Measurements from ENCODE around the gene TENM4.

Gene TENM4

DNA sequence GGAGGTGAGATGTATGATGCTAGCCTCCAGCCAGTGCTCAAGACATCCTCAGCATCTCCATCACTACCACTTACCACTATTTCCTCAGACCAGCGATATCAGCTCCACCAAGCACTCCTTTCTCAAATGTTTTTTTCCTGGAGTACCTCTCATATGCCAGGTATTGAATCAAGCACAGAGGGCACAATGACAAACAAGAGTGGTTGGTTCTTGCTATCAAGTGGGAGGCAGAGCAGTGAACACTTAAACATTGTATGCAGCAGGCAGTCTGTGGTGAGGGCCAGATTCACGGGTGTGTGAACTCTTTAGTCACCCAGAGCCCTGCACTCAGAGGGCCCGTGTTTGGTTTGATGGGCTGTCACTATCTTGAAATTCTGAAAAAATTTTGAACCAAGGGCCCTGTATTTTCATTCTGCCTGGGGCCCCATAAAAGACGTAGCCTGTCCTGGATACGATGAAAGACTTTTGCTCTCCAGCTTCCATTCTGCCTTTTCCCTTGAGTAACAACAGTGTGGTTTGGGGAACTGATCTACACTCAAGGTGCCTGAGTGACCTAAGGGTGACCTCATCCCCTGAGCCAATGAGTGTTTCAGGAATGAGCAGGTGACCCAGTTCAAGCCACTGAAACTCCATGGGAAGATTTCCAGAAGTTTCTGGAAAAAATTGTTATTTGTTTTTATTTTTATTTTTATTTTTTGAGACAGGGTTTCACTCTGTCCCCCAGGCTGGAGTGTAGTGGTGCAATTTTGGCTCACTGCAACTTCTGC lies 517.8 kb downstream of the TENM4 start:
- no peak for DNase-seq (ENCODE audit: low spot score)
- Histone ChIP-seq H3K4me3 (no peak overlapping the region), H3K27ac (no peak overlapping the region)
- TF ChIP-seq, protein P1, sequence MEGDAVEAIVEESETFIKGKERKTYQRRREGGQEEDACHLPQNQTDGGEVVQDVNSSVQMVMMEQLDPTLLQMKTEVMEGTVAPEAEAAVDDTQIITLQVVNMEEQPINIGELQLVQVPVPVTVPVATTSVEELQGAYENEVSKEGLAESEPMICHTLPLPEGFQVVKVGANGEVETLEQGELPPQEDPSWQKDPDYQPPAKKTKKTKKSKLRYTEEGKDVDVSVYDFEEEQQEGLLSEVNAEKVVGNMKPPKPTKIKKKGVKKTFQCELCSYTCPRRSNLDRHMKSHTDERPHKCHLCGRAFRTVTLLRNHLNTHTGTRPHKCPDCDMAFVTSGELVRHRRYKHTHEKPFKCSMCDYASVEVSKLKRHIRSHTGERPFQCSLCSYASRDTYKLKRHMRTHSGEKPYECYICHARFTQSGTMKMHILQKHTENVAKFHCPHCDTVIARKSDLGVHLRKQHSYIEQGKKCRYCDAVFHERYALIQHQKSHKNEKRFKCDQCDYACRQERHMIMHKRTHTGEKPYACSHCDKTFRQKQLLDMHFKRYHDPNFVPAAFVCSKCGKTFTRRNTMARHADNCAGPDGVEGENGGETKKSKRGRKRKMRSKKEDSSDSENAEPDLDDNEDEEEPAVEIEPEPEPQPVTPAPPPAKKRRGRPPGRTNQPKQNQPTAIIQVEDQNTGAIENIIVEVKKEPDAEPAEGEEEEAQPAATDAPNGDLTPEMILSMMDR (IDR thresholded peaks at IDR 0.05): no peak

DNA sequence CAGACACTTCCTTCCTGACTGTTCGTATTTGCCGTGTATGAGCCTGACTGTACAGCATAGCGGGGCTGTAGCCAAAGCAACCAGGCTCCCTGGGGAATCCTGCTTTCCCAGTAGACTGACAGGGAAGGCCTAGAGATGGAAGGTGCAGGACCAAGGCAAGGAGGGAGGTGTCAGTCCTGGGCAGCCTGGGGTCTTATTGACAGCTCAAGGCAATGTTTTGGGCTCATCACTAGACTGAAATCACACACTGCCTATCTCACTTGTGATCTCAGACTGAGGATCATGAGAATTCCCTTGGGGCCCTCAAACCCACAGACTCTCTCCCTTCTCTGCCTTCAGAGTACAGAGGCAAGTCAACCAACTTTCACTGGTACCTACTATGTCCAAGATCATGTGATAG lies 519.3 kb downstream of the TENM4 start:
- no peak for DNase-seq (ENCODE audit: low spot score)

DNA sequence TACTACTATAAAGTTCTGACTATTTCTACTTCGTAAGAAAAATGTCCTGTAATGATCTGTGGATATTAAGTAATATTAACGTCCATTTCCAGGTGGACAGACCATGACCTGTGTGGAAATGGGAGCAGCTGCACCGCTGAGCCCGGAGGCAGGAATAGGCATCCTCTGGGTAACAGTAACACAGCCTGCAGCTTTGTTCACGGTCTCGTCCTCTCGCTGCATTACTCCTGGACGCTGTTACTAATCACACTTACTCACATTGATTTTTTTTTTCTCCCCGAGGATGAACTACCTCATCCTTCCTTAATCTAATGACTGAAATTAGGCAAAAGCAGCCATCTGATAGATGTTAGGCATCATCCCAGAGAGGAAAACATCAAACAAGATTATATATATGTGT lies 520.5 kb downstream of the TENM4 start:
- Histone ChIP-seq H3K4me3 (no peak overlapping the region), H3K27ac (no peak overlapping the region)
- TF ChIP-seq, protein P1 (IDR thresholded peaks at IDR 0.05): no peak
- DNase-seq (ENCODE audit: low spot score): no peak

More for the DNA sequence above, 519.3 kb downstream of the TENM4 start:
- H3K27ac ChIP-seq: no peak overlapping the region
- no peak overlapping the region for H3K4me3 ChIP-seq
- TF ChIP-seq, protein P1 (IDR thresholded peaks at IDR 0.05): no peak

DNA sequence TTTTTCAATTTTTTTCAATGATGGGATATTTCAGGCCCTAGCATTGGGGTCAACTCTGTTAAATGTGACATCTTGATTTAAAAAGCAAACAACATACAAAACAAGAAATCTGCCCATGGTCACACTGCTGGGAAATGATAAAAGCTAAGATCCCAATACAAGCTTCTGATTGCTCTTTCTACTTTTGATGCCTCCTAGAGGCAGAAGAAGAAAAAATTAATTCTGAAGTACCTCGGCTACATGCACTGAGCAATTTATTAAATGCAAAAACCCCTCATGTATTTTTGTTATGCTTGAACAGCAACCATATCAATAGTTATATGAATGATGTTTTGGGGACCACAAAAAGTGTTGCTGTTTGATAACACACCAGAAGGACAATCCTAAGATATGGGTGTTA lies 524.1 kb downstream of the TENM4 start:
- DNase-seq (ENCODE audit: low spot score): no peak
- no peak overlapping the region for H3K27ac ChIP-seq
- no peak overlapping the region for H3K4me3 ChIP-seq
- TF ChIP-seq, protein P1 (IDR thresholded peaks at IDR 0.05): no peak

DNA sequence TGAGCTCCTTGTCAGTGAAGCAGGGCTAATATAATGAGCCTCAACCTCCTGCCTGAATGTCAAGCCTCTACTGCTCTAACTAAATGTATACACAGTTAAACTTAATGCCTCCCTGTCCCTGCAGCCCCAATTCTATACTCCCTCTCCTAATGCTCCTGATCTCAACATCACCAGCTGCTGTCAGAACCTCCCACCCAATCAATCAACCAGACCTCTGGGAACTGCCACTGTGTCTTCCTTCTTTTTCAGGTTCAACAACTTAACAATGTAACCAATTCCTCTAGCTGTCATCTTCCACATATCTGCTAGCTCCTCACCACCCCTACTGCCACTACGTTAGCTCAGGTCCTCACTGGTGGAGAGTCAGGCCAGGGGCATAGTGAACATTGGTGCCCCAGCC lies 526.3 kb downstream of the TENM4 start:
- no peak for DNase-seq (ENCODE audit: low spot score)
- TF ChIP-seq, protein P1 (IDR thresholded peaks at IDR 0.05): no peak
- H3K27ac ChIP-seq: no peak overlapping the region
- H3K4me3 ChIP-seq: no peak overlapping the region

DNA sequence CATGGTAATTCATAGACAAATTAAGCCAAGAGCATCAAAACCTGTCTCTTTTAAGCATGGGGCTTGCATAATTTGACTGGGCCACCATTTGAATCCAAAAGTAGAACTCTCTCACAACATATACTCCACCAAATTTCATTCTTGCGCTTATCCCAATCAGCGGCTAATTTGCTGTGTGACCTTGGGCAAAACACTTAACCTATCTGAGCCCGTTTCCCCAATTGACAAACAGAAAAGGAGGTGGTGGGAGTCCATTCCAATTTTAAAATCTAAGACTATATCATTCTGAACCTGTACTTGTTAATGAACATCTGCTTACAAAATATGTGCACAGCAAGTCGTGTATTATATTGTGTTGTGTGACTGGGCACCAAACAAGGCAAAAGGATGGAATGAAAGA lies 528.1 kb downstream of the TENM4 start:
- DNase-seq (ENCODE audit: low spot score): no peak
- TF ChIP-seq, protein P1 (IDR thresholded peaks at IDR 0.05): no peak
- H3K27ac ChIP-seq: no peak overlapping the region

DNA sequence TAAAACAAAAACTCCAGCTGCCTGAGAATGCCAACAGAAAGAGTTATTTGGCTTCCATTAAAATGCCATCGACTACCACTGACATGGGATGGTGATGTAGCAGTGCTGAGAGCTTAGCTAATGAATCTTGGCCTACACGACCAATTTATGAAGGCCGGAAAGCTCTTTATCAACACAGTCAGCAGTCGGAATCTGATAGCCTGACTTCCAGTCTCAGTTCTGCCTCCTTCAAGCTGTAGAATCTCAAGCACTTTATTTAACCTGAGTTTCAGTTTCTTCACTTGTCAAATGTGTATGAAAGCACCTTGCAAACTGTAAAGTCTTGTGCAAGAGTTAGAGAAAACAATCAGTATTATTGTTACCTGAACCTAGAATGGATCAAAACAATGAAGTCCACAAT lies 530.5 kb downstream of the TENM4 start:
- Histone ChIP-seq H3K4me3 (no peak overlapping the region), H3K27ac (no peak overlapping the region)
- TF ChIP-seq, protein P1 (IDR thresholded peaks at IDR 0.05): no peak
- DNase-seq (ENCODE audit: low spot score): no peak

More for the DNA sequence above, 528.1 kb downstream of the TENM4 start:
- no peak overlapping the region for H3K4me3 ChIP-seq
